NB4 (cell line): Measurements from ENCODE around the gene DYNLT1.

ENCODE experiments used
- DNase-seq: peaks from one replicate; pipeline ENCODE4 v3.0.0; 2010; ENCODE audit warnings: low read depth
- H3K4me3 ChIP-seq: one replicate; pipeline ENCODE4 v1.5.1; 2011; ENCODE audit warnings: mild to moderate bottlenecking, low read depth, low read length, moderate library complexity
- CTCF ChIP-seq: IDR thresholded peaks from one replicate; pipeline ENCODE4 v1.5.1; 2012; ENCODE audit warnings: low read depth, low read length
- MAX ChIP-seq: IDR thresholded peaks from 2 replicates; pipeline ENCODE4 v1.6.1; 2011; ENCODE audit warnings: low read depth, low read length
- MYC ChIP-seq: IDR thresholded peaks from 2 replicates; pipeline ENCODE4 v1.6.1; 2011; ENCODE audit warnings: low read depth, low read length
- POLR2A ChIP-seq: IDR thresholded peaks from 2 replicates; pipeline ENCODE4 v1.6.1; 2011; ENCODE audit warnings: mild to moderate bottlenecking; ENCODE audit not compliant: insufficient read length; ENCODE audit errors: extremely low read depth

DYNLT1 gene

GRCh38 chr6:158644231-158645063 lies at the start of gene DYNLT1:
DYNLT1 (minus strand) TSS chr6:158644743; CDS start chr6:158644708, 35 bp downstream.
- H3K4me3 ChIP-seq = peak within 1 kb of the TSS; percentile 69
- DNase-seq = peak; percentile 93
- TF ChIP-seq MAX (peak; percentile 36; the same call in 1 of the 2 replicates), POLR2A (peak; percentile 83), MYC (peak; percentile 45), CTCF (no peak)

- DNase-seq = no peak
- H3K4me3 ChIP-seq = no peak overlapping the region
- no peak for TF ChIP-seq MYC
- TF ChIP-seq MAX = no peak
- no peak for TF ChIP-seq POLR2A
- TF ChIP-seq CTCF = no peak
These were observed 44.3 kb upstream of the DYNLT1 start for GRCh38 chr6:158688860-158689259.

GRCh38 chr6:158687506-158687905 lies 43.0 kb upstream of the DYNLT1 start:
- TF ChIP-seq MYC (no peak), MAX (no peak), CTCF (no peak), POLR2A (no peak)
- H3K4me3 ChIP-seq = no peak overlapping the region
- DNase-seq = no peak

GRCh38 chr6:158686791-158687381 lies 42.3 kb upstream of the DYNLT1 start:
- TF ChIP-seq MAX (no peak), POLR2A (no peak), MYC (no peak), CTCF (no peak)
- DNase-seq = peak; percentile 37
- no peak overlapping the region for H3K4me3 ChIP-seq

GRCh38 chr6:158686311-158686710 lies 41.8 kb upstream of the DYNLT1 start:
- TF ChIP-seq POLR2A = no peak
- TF ChIP-seq MAX = no peak
- TF ChIP-seq MYC = no peak
- TF ChIP-seq CTCF = no peak
- DNase-seq = no peak

More at GRCh38 chr6:158686311-158686710, 41.8 kb upstream of the DYNLT1 start:
- H3K4me3 ChIP-seq = no peak overlapping the region
